Dermis blood vessel endothelial cell (primary cell): ENCODE results near the gene TLR6. TPM values are rescaled to one million over a fixed set of nuclear protein-coding genes. Genes with fewer than 3 reads are reported as not detected.

ENCODE experiments used
- DNase-seq: peaks from one replicate; pipeline ENCODE4 v3.0.0; 2010
- total RNA-seq: library from RNA; depleted of rRNA; stranded (reverse); fragments of >200 nt; gene quantifications from 2 replicates; pipeline ENCODE4 v1.2.3, GENCODE V29; 2014

TLR6 gene
- 0.17 and 1.4 TPM in 2 replicates for total RNA-seq

- peak; percentile 78 for DNase-seq
These were observed at the start of gene TLR6 for GRCh38 chr4:38856524-38857337. Gene TLR6 (minus strand): TSS chr4:38856817. CDS start chr4:38829473, 27,344 bp downstream.

GRCh38 chr4:38905652-38906385 lies 49.2 kb upstream of the TLR6 start:
- DNase-seq, result no peak

GRCh38 chr4:38904682-38905081 lies 48.1 kb upstream of the TLR6 start:
- DNase-seq, result no peak

- DNase-seq, result no peak
These were observed 47.6 kb upstream of the TLR6 start for GRCh38 chr4:38904090-38904666.

GRCh38 chr4:38902695-38903094 lies 46.1 kb upstream of the TLR6 start:
- peak; percentile 50 for DNase-seq

GRCh38 chr4:38902221-38902620 lies 45.6 kb upstream of the TLR6 start:
- DNase-seq, result no peak

GRCh38 chr4:38898245-38898644 lies 41.6 kb upstream of the TLR6 start:
- no peak for DNase-seq

GRCh38 chr4:38896940-38897339 lies 40.3 kb upstream of the TLR6 start:
- DNase-seq, result no peak

GRCh38 chr4:38894322-38894982 lies 37.8 kb upstream of the TLR6 start:
- DNase-seq, result peak; percentile 12

GRCh38 chr4:38891051-38891983 lies 34.7 kb upstream of the TLR6 start:
- no peak for DNase-seq

GRCh38 chr4:38889143-38889542 lies 32.5 kb upstream of the TLR6 start:
- DNase-seq, result peak; percentile 89

- DNase-seq, result no peak
These were observed 27.6 kb upstream of the TLR6 start for GRCh38 chr4:38884254-38884653.

- no peak for DNase-seq
These were observed 20.0 kb upstream of the TLR6 start for GRCh38 chr4:38876636-38877035.

- no peak for DNase-seq
These were observed 16.8 kb upstream of the TLR6 start for GRCh38 chr4:38873290-38873944.

- no peak for DNase-seq
These were observed 16.0 kb upstream of the TLR6 start for GRCh38 chr4:38872620-38873019.

- no peak for DNase-seq
These were observed 15.0 kb upstream of the TLR6 start for GRCh38 chr4:38871593-38871992.

- no peak for DNase-seq
These were observed 13.6 kb upstream of the TLR6 start for GRCh38 chr4:38870098-38870808.

GRCh38 chr4:38869511-38869910 lies 12.9 kb upstream of the TLR6 start:
- no peak for DNase-seq

- peak; percentile 60 for DNase-seq
These were observed 11.7 kb upstream of the TLR6 start for GRCh38 chr4:38868059-38868960.
